Right lobe of liver (tissue), 6 donors: Measurements from ENCODE around the gene IFI35. TPM values are rescaled to one million over a fixed set of nuclear protein-coding genes. Genes with fewer than 3 reads are reported as not detected.

Experiments
- ATAC-seq, 4 donors: fragments of 200-7000 bp; cut with Tn5 transposase; one replicate each; pipeline ENCODE4 v1.9.1; 2020; ENCODE audit warnings: mild to moderate bottlenecking in 4 of 4, moderate library complexity in 4 of 4
- DNase-seq, 3 donors: peaks; one replicate each; pipeline ENCODE4 v3.0.0-alpha.2; 2020
- H3K27ac ChIP-seq, 3 donors: fragments of 200-600 bp; one replicate each; pipeline ENCODE4 v1.8.0; 2022
- H3K27me3 ChIP-seq, 2 donors: fragments of 200-600 bp; one replicate each; pipeline ENCODE4 v1.8.0; 2022
- H3K36me3 ChIP-seq, 4 donors: fragments of 200-600 bp; sonication (generic) in 1 of 4; one replicate each; pipeline versions ENCODE4 v1.5.1 to v1.8.0; 2017 to 2022; ENCODE audit warnings: control low read depth in 1 of 4
- H3K4me1 ChIP-seq, 4 donors: fragments of 200-600 bp; sonication (generic) in 1 of 4; one replicate each; pipeline versions ENCODE4 v1.5.1 to v1.8.0; 2017 to 2022; ENCODE audit warnings: control low read depth in 1 of 4
- H3K4me3 ChIP-seq, 3 donors: fragments of 200-600 bp; one replicate each; pipeline ENCODE4 v1.8.0; 2022
- H3K9me3 ChIP-seq, 4 donors: fragments of 200-600 bp; sonication (generic) in 1 of 4; one replicate each; pipeline versions ENCODE4 v1.5.1 to v1.8.0; 2017 to 2022; ENCODE audit warnings: control low read depth in 1 of 4
- POLR2A ChIP-seq: fragments of 450-650 bp; IDR thresholded peaks from one replicate; pipeline ENCODE4 v1.6.1; 2017; ENCODE audit warnings: antibody characterized with exemption, mild to moderate bottlenecking
- WGBS: methylation state at CpG from one replicate; pipeline ENCODE4 v1.1.6; 2018; ENCODE audit warnings: low coverage, low lambda C conversion rate; ENCODE audit not compliant: insufficient coverage; ENCODE audit errors: missing lambda C conversion rate; 5-methylcytosine and 5-hydroxymethylcytosine counted together
- intact Hi-C, 2 donors: fragments of 100-400 bp; cut with DNase I; formaldehyde crosslinking; loops; one replicate each; pipeline versions ENCODE4 v1.11.2 to v1.14.1; 2022
- total RNA-seq, 6 experiments: library from RNA; depleted of rRNA in 2 of 6; stranded (reverse); fragments of >200 nt in 2 of 6; fragmentation: NEBNext Ultra II Directional in 3 of 6; extraction: Animal tissue kit (Norgen Biotek cat#: 25700) in 3 of 6; gene quantifications; one replicate each; pipeline versions ENCODE4 v1.1.0 to v1.2.4, GENCODE V29; 2016 to 2023
- TF ChIP-seq, protein P1 (sequence below), 4 donors: fragments of 200-600 bp in 3 of 4; fragments of 450-650 bp in 1 of 4; IDR thresholded peaks; one replicate each; pipeline versions ENCODE4 v1.5.1 to v1.8.0; 2016 to 2022; ENCODE audit warnings: antibody characterized with exemption in 4 of 4, mild to moderate bottlenecking in 2 of 4
- donor health status: DM: no; HTN: yes; CAD: no.
- donor health status: DM: no; HTN: no; CAD: no.
- donor health status: DM: no; HTN: no; CAD: no.
- donor health status: DM: no; HTN: yes; CAD: no.
- donor health status: DM: no; HTN: yes; CAD: no.

Gene IFI35
- total RNA-seq, 6 experiments from 2014 or later: 14.1 to 23.3 (median 18.1) TPM

DNA sequence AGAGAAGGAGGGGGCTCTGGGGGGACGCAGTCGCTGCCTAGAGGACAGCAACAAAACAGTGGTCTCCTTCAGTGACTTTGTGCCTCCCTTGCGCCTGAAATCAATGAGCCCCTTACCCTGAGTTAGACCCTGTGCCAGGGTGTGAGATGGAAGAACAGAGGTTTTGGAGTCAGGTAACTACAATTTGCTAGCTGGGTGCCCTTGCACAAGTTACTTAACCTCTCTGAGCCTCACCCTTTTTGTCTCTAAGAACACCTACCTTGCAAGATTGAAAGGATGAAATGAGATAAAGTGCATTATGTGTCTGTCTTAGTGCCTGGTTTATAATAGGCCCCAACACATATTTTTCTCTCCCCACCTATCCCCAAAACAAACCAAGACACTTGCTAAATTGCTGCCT lies 28.3 kb downstream of the IFI35 start:
- ATAC-seq: no peak
- WGBS: 80% methylated on average over 2 of the region's 3 CpGs
- no peak for TF ChIP-seq POLR2A
- TF ChIP-seq, protein P1, sequence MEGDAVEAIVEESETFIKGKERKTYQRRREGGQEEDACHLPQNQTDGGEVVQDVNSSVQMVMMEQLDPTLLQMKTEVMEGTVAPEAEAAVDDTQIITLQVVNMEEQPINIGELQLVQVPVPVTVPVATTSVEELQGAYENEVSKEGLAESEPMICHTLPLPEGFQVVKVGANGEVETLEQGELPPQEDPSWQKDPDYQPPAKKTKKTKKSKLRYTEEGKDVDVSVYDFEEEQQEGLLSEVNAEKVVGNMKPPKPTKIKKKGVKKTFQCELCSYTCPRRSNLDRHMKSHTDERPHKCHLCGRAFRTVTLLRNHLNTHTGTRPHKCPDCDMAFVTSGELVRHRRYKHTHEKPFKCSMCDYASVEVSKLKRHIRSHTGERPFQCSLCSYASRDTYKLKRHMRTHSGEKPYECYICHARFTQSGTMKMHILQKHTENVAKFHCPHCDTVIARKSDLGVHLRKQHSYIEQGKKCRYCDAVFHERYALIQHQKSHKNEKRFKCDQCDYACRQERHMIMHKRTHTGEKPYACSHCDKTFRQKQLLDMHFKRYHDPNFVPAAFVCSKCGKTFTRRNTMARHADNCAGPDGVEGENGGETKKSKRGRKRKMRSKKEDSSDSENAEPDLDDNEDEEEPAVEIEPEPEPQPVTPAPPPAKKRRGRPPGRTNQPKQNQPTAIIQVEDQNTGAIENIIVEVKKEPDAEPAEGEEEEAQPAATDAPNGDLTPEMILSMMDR (IDR thresholded peaks at IDR 0.05): no peak

DNA sequence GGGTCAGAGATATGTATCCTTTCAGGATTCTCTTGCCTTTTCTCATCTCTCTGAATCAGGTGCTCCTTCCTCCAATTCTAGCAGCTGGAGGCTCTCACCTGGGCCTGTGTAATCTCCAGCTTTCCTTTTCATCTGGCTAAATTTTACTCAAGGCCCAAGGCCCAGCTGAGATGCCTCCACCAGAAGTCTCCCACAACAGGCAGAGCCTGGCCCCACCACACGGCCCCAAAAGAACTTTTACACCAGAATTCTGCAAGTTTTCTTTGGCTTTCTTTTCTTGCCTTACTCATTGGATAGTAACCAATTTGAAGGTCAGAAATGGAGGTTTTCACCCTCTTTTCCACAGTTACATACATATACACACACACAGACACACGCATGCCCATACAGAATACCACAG lies 33.1 kb downstream of the IFI35 start:
- Histone ChIP-seq H3K9me3 (no peaks in the 10 kb centered on the region), H3K27ac (peak overlapping the region in 2 of 3 donors; percentile 29 to 64), H3K27me3 (no peaks in the 10 kb centered on the region), H3K4me1 (peaks cover 0 to 35% (median 8%) of the 10 kb centered on the region in 4 donors), H3K36me3 (no peaks in the 10 kb centered on the region), H3K4me3 (no peak overlapping the region)
- TF ChIP-seq, protein P1 (IDR thresholded peaks at IDR 0.05): no peak
- no peak for TF ChIP-seq POLR2A
- intact Hi-C loops: no loop called here
- DNase-seq (no peak), ATAC-seq (no peak)
- 72% methylated on average over 2 of the region's 2 CpGs for WGBS

More for the DNA sequence above, 28.3 kb downstream of the IFI35 start:
- Histone ChIP-seq H3K36me3 (no peaks in the 10 kb centered on the region), H3K4me1 (peaks cover 0 to 12% (median 2%) of the 10 kb centered on the region in 4 donors), H3K27ac (no peak overlapping the region), H3K9me3 (no peaks in the 10 kb centered on the region), H3K4me3 (no peak overlapping the region), H3K27me3 (no peaks in the 10 kb centered on the region)
- DNase-seq: no peak
- intact Hi-C loops: no loop called here

DNA sequence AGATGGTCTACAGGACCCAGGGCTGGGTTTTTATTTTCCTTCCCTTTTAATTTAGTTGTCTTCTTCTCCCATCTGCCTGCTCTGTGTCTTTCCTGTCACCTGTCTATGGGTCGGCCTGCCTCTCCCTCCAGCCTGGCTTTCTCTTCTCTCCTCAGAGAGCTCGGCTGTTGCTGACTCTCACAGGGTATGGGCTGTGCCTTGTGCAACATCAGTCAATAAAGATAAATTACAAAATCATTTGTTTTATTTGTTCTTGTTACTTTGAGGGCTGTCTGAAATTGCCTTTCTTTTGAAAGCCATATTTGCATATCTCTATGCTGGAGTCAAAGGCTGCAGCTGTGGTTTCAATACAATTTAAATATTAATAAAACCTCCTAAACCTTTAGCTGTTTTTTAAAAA lies 34.1 kb downstream of the IFI35 start:
- Histone ChIP-seq H3K27ac (peak overlapping the region in 2 of 3 donors; percentile 29 to 64), H3K9me3 (no peaks in the 10 kb centered on the region), H3K4me1 (peaks cover 0 to 36% (median 8%) of the 10 kb centered on the region in 4 donors), H3K36me3 (no peaks in the 10 kb centered on the region), H3K4me3 (no peak overlapping the region), H3K27me3 (no peaks in the 10 kb centered on the region)
- intact Hi-C loops: no loop called here
- ATAC-seq (peak; percentile 92 to 96 (median 94)), DNase-seq (peak; percentile 56 to 79 (median 70))
- TF ChIP-seq, protein P1 (IDR thresholded peaks at IDR 0.05): no peak
- no peak for TF ChIP-seq POLR2A
- 9% methylated on average over 2 of the region's 2 CpGs for WGBS

DNA sequence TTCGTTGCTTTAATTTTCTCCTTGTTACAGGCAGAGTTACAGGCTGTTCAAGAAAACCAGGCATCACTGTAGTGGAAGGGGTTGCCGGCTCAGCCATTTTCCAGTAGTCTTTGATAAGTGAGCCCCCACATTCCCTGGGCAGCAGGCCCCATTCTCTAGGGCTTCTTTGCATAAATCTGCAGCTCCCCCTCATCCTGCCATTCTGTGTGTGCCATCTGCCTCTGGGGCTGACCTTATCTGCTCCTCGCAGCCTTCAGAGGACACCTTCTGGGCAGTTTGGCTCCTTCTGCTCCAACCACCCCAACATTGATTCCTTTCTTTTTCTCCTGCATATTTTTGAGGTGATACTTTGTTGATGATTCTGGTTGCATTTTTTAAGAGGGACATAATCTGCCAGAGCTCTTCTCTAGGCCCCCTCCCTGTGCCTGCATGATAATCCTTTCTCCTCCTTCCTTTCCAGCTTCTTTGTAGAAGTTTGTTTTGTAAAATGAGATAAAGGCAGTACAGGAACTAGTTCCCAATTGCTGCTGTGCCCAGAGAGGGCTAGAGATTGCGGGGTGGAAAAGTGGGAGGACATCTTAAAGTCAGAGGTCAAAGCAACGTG lies 35.5 kb downstream of the IFI35 start:
- DNase-seq (no peak), ATAC-seq (no peak)
- 80% methylated on average over 5 of the region's 5 CpGs for WGBS
- Histone ChIP-seq H3K4me3 (no peak overlapping the region), H3K27me3 (no peaks in the 10 kb centered on the region), H3K4me1 (peaks cover 0 to 36% (median 8%) of the 10 kb centered on the region in 4 donors), H3K9me3 (no peaks in the 10 kb centered on the region), H3K27ac (no peak overlapping the region), H3K36me3 (no peaks in the 10 kb centered on the region)
- no peak for TF ChIP-seq POLR2A
- TF ChIP-seq, protein P1 (IDR thresholded peaks at IDR 0.05): no peak
- intact Hi-C loops: no loop called here
